Stimulated activated CD4-positive, alpha-beta T cell treated with anti-CD3 and anti-CD28 coated beads, Interleukin-12 subunit alpha, Interleukin-12 subunit beta, amount 100 ng/mL, for 48 hours (primary cell): Measurements from ENCODE around the gene SHISA9.
"Not testable (repeated sequence)": the region's sequence is repeated elsewhere in the genome, so short reads cannot be mapped to it uniquely, and the experiment has no call there.

ENCODE experiments used
- DNase-seq, 3 donors: peaks; one replicate each; pipeline ENCODE4 v3.0.0-alpha.2; 2020; ENCODE audit warnings: low read depth in 2 of 3, low spot score in 1 of 3

Gene SHISA9

DNA sequence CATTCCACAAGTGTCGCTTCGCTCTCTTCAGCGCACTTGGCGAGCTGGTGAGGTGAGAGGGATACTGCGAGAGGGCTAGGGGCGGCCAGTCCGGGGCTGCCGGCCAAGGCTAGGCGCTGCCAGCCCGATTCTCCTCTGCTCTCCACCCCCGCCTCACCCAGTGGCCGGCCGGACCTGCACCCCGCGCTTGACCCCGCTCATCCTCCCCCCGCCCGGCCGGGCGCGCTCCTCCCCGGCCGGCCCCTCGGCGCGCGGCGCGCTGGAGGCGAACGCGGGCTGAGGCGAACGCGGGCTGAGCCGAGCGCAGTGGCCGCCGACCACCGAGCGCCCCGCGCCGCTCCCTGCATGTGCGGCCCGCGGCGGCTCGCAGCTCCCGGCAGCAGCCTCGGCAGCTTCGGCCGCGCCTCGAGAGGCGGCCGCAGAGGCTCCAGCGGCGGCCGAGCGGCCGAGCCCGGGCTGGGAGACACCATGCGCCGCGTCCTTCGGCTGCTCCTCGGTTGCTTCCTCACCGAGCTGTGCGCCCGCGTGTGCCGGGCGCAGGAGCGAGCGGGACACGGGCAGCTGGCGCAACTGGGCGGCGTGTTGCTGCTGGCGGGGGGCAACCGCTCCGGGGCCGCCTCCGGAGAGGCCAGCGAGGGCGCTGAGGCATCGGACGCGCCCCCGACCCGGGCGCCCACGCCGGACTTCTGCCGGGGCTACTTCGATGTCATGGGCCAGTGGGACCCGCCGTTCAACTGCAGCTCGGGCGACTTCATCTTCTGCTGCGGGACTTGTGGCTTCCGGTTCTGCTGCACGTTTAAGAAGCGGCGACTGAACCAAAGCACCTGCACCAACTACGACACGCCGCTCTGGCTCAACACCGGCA lies at the start of gene SHISA9:
SHISA9 (plus strand) TSS at position 2 of the 865 bp plus-strand sequence.
- DNase-seq = no peak

DNA sequence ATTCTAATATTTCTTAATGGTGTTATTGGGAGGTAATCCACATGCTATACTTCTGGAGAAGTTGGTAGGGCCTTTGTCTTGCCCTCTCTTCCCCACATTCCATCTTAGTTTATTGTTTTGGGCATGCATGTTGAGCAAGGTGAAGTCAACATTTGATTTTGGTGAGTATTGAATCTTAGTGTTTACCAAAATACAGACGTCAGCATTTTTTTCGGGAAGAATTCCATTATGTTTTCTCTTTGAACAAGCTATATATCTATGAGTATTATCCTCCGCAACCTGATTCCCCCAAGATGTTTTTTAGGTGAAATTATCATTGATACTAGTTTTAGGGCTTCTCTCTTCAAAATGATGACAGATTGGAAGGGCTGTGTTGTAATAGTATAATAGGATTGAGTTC lies 47.4 kb upstream of the SHISA9 start:
- DNase-seq = no peak

DNA sequence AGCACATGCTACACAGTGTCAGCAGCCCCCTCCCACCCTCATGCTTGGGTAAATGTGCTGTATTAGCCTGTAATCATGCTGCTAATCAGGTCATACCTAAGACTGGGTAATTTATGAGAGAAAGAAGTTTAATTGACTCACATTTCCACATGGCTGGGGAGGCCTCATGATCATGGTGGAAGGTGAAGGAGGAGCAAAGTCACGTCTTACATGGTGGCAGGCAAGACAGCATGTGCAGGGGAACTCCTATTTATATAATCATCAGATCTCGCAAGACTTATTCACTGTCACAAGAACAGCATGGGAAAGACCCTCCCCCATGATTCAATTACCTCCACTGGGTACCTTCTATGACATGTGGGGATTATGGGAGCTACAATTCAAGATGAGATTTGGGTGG lies 44.0 kb upstream of the SHISA9 start:
- DNase-seq = not testable (repeated sequence)

DNA sequence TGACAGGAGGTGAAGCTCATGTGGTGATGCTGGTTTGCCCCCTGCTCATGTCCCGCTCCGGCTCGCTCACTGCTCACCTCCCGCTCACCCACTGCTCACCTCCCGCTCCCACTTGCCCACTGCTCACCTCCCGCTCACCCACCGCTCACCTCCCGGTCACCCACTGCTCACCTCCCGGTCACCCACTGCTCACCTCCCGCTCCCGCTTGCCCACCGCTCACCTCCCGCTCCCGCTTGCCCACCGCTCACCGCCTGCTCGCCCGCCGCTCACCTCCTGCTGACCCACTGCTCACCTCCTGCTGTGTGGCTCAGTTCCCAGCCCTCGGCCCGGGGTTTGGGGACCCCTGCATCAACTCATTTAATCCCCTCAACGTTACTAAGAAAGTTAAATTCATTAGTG lies 39.1 kb upstream of the SHISA9 start:
- no peak for DNase-seq

DNA sequence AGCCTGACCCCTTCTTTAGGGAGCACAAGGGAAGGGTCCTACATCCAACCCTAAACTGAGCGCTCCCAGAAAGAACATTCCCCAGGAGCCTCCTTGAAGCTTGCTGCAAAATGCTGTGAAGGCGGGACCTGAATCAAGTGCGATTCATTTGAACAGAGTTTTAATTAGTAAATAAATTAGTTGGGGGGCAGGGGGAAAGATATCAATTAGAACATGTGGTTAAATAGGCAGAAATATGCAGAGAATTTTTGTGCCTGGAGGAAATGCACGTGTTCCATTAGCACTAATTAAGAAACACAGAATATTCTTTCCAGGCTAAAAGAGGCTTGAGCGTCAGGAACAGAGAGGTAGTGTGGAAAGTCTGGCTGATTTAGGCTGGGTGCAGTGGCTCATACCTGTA lies 38.5 kb upstream of the SHISA9 start:
- no peak for DNase-seq

DNA sequence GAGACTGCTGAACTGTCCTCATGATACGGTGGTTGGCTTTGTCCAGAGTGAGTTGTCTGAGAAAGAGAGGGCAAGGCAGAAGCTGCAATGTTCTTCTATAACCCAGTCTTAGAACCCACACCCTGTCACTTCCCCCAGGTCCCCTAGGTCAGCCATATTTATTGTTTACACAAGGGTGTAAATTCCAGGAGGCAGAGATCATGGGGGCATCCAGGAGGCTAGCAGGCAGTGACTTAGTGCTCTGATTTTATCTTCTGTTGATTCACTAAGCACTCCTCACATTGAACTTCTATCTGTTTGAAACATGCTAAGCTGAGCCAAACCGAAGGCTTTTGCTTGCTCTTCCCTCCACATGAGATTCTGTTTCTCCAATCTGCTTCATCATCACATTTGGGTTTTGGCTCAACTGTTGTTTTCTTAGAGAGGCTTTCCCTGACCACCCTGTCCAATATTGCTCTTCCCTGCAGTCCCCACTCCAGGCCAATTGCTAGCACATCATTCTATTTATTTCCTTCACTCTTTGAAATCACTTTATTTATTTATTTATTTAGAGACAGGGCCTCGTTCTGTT lies 34.3 kb upstream of the SHISA9 start:
- DNase-seq = no peak

DNA sequence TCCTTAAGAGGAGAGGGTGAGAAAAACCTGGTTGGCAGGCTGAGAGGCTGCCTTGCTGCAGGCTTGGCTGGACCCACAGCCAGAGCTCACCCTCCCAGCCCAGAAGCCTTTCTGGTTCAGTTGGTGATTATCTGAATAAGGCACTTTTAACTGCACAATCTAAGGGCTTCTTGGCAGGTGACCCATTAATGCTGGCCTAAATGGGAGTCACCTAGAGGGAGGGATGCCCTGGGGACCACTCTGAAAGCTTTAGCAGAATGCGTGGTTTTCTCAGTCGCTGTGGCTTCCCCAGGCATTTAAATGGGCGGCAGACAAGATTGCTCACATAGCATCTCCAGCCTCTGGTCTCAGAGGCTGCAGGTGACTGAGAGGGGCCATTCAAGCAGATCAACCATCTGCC lies 33.2 kb upstream of the SHISA9 start:
- DNase-seq = no peak

DNA sequence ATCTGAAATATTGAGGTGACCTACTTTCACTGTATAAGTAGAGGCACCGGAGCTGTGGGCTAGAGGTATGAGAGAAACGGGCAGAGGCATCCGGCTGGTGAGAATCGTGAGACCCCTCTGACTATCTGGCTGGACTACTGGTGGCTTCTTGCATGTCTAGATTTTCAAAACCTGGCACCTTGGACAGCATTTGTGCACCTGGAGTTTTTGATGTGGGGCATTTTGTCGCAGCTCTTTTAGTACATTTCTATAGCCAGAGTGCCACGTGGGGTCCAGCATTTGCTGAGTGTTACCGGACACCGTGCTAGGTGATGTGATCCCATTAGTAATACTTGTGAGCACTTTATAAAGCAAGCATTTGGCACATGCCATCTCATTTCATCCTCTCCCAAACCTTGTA lies 32.6 kb upstream of the SHISA9 start:
- no peak for DNase-seq

DNA sequence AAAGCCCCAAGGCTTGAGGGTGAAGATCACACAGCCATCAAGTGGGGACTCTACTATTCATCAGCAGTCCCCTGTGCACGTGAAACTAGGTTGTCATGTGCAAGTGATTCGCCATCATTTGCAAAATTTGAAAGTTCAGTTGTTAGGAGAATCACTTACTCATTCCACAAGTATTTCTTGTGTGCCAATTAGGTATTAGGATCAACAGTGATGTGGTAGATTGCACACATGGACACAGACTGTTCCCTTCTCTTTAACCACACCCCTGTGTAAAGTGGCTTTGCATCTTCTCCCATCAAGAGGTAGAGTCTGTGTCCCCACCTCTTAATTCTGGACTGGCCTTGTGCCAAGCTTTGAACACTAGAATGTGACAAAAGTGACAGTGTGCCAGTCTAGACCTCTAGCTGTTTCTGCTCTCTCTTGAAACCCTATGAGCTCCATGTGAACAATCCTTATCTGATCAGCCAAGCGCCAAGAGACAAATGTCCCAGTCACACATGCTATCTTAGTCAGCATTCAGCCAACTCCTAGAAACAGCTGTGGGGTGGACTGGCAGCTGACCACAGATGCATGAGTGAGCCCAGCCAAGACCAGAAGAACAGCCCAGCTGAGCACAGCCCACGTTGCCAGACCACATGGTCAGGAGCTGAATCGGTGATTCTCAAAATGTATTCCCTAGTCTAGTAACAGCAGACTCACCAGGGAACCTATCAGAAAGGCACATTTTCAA lies 31.5 kb upstream of the SHISA9 start:
- no peak for DNase-seq

DNA sequence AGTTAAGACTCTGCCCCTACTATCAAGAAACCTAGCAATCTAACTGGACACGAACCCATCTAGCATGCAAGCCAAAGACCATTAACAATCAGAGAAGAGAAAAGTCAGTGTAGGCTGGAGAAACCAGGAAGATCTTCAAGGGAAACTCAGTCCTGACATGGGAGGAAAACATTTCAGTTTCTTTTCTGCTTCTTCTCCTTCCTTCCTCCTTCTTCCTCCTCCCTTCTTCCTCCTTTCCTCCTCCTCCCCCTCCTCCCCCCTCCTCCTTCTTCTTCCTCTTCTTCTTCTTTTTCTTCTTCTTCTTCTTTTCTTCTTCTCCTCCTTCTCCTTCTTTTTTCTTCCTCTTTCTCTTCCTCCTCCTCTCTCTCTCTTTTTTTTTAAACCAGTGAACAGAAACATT lies 29.6 kb upstream of the SHISA9 start:
- no peak for DNase-seq

DNA sequence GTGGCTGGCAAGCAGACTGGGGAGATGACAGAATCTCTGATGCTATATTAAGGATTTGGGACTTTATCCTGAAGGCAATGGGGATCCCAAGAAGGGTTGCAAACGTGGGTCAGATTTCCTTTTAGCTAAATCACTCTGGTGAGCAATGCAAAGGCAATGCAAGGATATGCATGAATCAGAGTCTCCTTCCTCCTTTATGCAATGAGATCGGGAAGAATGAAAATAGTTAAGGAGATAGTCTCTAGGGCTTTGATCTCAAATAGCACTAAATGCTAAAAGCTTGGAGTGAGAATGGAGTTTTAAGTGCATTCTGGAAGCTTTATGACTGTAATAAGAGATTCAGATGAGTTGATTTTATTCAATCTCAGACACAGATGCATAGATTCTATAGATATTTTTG lies 27.2 kb upstream of the SHISA9 start:
- no peak for DNase-seq

DNA sequence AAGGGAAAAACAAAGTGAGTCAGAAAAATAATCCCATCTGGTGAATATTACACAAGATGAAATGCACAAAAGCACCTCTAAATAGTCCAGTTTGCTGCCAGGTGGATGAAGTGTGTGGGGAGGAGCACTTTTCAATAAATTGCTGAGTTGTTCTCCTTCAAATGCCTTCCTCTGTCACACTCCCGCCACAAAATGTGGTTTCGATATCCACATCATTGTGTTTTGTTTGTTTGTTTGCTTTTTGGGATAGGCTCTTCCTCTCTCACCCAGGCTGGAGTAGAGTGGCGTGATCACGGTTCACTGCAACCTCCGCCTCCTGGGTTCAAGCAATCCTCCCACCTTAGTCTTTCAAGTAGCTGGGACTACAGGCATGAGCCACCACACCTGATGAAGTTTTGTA lies 24.6 kb upstream of the SHISA9 start:
- DNase-seq = no peak

DNA sequence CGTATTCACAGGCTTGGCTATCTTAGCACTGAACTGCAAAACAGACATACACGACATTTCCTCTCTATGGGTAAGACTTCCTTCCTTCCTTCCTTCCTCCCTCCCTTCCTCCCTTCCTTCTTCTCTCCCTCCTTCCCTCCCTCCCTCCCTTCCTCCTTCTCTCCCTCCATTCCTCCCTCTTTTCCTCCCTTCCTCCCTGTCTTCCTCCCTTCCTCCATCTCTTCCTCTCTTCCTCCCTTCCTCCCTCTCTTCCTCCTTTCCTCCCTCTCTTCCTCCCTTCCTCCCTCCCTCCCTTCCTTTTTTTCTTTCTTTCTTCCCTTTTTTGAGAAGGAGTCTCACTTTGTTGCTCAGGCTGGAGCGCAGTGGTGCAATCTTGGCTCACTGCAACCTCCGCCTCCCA lies 22.4 kb upstream of the SHISA9 start:
- DNase-seq = no peak

DNA sequence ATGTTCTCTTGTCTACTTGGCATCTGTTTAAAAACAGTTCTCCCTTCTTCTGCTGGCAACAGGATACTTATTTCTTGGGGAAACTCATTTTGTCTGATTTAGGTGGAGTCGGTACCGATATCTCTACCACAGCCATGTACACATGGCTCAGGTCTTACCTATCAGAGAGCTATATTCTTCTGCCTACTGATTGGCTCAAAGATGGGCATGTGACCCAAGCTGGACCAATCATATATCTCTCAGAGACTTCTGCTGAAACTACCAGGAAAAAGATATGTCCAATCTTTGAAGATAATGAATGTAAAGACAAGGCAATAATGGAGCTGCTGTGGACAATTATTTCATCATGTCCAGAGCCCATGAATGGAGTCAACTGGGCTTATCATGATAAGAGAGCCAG lies 21.6 kb upstream of the SHISA9 start:
- DNase-seq = no peak

DNA sequence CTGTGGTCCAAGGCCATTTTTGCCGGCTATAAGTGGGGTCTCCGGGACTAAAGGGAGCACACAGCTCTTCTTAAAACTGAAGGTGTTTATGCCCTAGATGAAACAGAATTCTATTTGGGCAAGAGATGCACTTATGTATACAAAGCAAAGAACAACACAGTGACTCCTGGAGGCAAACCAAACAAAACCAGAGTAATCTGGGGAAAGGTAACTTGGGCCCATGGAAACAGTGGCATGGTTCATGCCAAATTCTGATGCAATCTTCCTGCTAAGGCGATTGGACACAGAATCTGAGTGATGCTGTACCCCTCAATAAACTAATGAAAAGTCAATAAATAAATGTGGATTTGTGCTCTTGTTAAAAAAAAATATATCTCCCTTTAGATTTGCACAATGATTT lies 20.2 kb upstream of the SHISA9 start:
- DNase-seq = no peak

DNA sequence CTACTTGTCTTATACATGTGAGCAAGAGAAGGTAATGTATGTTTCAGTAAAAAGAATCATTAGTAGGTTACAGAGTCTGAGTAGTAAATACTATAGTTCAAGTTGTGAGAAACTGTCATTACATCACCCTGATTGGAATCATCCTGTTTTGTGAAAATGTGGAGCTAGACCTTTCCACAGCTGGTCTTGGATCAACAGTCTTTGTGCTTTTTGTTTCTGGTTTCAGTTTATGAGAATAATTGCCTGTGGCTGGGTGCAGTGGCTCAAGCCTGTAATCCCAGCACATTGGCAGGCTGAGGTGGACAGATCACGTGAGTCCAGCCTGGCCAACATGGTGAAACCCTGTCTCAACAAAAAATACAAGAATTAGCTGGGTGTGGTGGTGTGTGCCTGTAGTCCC lies 19.7 kb upstream of the SHISA9 start:
- DNase-seq = no peak

DNA sequence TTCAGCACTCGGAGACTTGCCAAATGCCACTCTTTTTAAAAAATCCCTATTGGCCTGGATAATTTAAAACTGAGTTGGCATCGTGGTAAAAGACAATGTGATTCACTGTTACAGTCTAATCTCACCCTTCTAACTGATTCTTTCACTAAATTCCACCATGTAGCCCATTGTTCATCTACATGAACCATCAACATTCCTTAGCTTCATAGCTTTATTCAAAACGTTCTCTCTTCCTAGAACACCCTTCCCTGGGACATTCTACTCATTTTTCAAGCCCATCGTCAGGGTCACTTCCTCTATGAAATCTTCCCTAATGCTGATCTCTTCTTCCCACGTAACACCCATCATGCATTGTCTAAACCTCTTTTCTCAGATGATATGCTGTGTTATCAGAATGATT lies 15.7 kb upstream of the SHISA9 start:
- no peak for DNase-seq

DNA sequence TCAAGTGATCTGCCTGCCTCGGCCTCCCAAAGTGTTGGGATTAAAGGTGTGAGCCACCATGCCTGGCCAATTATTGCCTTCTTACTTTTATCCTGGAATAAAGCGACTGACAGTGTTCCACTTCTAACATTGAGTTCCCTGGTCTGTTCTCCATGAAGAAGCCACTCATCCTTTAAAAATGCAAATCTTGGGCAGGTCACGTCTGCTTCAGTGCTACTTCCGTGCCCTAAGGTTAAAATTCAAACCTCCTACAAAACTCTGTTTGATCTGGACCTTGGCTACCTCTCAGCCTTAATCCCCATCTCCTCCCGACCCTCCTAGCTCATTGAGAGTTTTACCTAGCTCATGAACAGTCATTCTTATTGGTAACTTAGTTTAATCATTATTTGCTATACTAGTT lies 9.6 kb upstream of the SHISA9 start:
- DNase-seq = no peak

DNA sequence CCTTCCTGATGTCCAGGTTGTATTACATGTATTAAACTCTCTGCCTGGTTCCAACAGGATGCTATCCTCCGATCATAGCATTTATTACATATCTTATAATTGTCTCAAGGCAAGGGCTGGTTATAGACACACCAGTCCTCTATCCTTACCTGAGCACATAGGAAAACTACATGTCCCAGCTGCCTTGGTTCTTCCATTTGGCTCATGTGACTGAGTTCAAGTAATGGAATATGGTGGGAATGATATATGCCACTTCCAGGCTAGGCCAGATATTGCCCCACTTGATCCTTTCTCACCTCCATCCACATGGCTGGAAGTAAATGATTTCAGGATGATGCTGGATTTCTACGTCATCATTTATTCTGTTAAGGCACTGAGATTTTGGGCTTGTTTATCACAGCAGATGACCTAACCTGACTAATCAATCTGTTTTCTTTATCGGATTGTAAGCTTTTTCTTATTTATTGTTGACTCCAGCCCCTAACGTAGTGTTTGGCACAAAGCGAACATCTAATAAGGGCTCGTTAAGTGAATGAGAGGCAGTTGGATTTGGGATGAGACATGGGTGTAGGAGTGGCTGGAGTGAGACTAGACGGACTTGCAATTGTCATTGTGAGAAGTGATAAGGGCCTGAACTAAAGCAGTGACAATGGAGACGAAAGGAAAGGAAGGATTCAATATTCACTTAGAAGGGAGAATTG lies 8.2 kb upstream of the SHISA9 start:
- DNase-seq = no peak

DNA sequence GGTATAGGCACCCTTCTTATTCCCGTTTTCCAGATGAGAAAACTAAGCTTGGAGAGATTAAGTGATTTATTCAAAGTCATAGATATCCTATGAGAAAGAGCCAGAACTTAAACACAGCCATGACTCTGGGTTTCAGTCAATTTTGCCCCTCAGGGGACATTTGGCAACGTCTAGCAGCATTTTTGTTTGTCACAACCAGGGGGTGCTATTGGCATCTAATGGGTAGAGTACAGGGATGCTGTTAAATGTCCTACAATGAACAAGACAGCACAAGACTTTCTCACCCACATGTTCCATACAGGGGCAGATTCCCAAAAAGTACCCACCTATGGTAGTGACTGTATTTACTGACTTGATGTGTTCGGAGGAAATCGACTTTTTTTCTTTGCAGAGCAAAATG lies 4.8 kb upstream of the SHISA9 start:
- peak in 1 of 3 donors; percentile 8 for DNase-seq

DNA sequence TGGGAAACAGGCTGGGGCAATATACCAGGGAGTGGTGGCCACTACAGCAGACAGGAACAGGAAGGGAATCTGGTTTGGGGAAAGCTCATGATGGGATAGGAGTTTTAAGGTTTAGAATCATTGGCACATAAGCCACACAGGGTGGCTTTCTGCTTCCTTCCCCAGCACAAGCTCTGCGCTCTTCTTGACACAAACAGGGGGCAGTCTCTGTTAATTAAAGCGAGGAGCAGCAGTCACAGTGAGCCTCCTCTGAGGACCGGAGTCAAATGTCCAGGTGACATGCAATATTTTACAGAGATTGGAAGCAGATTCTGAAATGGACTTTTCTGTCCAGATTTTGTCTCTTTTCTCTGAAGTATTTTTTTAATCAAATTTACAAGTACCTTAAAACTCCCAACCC lies 2.8 kb upstream of the SHISA9 start:
- no peak for DNase-seq
